Smooth muscle cell (in vitro differentiated cells): ENCODE measurements around the gene RAB11B. TPM values are rescaled to one million over a fixed set of nuclear protein-coding genes. Genes with fewer than 3 reads are reported as not detected.

Source experiments
- DNase-seq: peaks from one replicate; lab custom pipeline; 2025; ENCODE audit not compliant: unreplicated experiment; lab: John Stamatoyannopoulos, UW
- H2AFZ ChIP-seq: fragments of 200-600 bp; sonication (generic); 2 replicates; pipeline ENCODE4 v1.6.0; 2016; ENCODE audit warnings: antibody characterized with exemption, low read depth, mild to moderate bottlenecking
- H3F3A ChIP-seq: fragments of 200-600 bp; sonication (generic); 2 replicates; pipeline ENCODE4 v1.6.0; 2017; ENCODE audit warnings: antibody characterized with exemption, low read depth
- H3K27ac ChIP-seq: fragments of 200-600 bp; sonication (generic); 2 replicates; pipeline ENCODE4 v1.5.1; 2016; ENCODE audit warnings: low read depth, mild to moderate bottlenecking
- H3K27me3 ChIP-seq: fragments of 200-600 bp; sonication (generic); 2 replicates; pipeline ENCODE4 v1.6.1; 2016; ENCODE audit warnings: low read depth, mild to moderate bottlenecking
- H3K36me3 ChIP-seq: fragments of 200-600 bp; sonication (generic); 2 replicates; pipeline ENCODE4 v1.5.1; 2016; ENCODE audit warnings: low read depth
- H3K4me1 ChIP-seq: fragments of 200-600 bp; sonication (generic); 2 replicates; pipeline ENCODE4 v1.5.1; 2016; ENCODE audit warnings: low read depth
- H3K4me2 ChIP-seq: fragments of 200-600 bp; sonication (generic); 2 replicates; pipeline ENCODE4 v1.6.0; 2016; ENCODE audit warnings: mild to moderate bottlenecking
- H3K4me3 ChIP-seq: fragments of 200-600 bp; sonication (generic); 2 replicates; pipeline ENCODE4 v1.5.1; 2016; ENCODE audit warnings: mild to moderate bottlenecking
- H3K79me2 ChIP-seq: fragments of 200-600 bp; sonication (generic); 2 replicates; pipeline ENCODE4 v1.6.0; 2016; ENCODE audit warnings: low read depth, mild to moderate bottlenecking
- H3K9ac ChIP-seq: fragments of 200-600 bp; sonication (generic); 2 replicates; pipeline ENCODE4 v1.6.0; 2016; ENCODE audit warnings: low read depth
- H3K9me3 ChIP-seq: fragments of 200-600 bp; sonication (generic); replicated peaks from 2 replicates; pipeline ENCODE4 v1.5.1; 2016; ENCODE audit warnings: low read depth
- H4K20me1 ChIP-seq: fragments of 200-600 bp; sonication (generic); 2 replicates; pipeline ENCODE4 v1.6.0; 2016; ENCODE audit warnings: low read depth
- CTCF ChIP-seq: fragments of 200-600 bp; sonication (generic); IDR thresholded peaks from 2 replicates; pipeline ENCODE4 v1.5.1; 2017; ENCODE audit warnings: borderline replicate concordance, mild to moderate bottlenecking, antibody characterized with exemption; ENCODE audit not compliant: insufficient read depth, poor library complexity, severe bottlenecking
- WGBS: methylation state at CpG from one replicate; pipeline ENCODE4 v1.1.7; 2016; ENCODE audit warnings: low lambda C conversion rate; 5-methylcytosine and 5-hydroxymethylcytosine counted together
- polyA plus RNA-seq: library from polyadenylated mRNA; unstranded; fragments of >200 nt; fragmentation: Nextera tagmentation; extraction: Ambion mirVana; gene quantifications from 2 replicates; pipeline ENCODE4 v1.2.1, GENCODE V29; 2016
- total RNA-seq: library from RNA; depleted of rRNA; stranded (reverse); fragments of >200 nt; gene quantifications from 2 replicates; pipeline ENCODE4 v1.2.3, GENCODE V29; 2014

The RAB11B gene
- total and polyA plus RNA-seq, 2 experiments from 2014 or later = 28.9 to 148 TPM

- Histone ChIP-seq H3K36me3 (no peaks in the 10 kb centered on the region), H3K9me3 (no peaks in the 10 kb centered on the region), H3F3A (no peaks in the 10 kb centered on the region), H2AFZ (no peak overlapping the region), H4K20me1 (peaks cover 13% of the 10 kb centered on the region), H3K9ac (no peak overlapping the region), H3K27me3 (no peaks in the 10 kb centered on the region), H3K4me1 (peaks cover 4% of the 10 kb centered on the region), H3K27ac (no peak overlapping the region), H3K4me2 (no peak overlapping the region), H3K79me2 (peaks cover 11% of the 10 kb centered on the region), H3K4me3 (no peak overlapping the region)
- TF ChIP-seq CTCF = no peak
- 61% methylated on average over 4 of the region's 4 CpGs for WGBS
- DNase-seq = no peak
Observed at GRCh38 chr19:8386990-8387389, 3.2 kb upstream of the RAB11B start.

- WGBS = 92% methylated on average over 16 of the region's 16 CpGs
- no peak for TF ChIP-seq CTCF
Observed at GRCh38 chr19:8387688-8388611, 2.2 kb upstream of the RAB11B start.

GRCh38 chr19:8388612-8388958 lies 1.6 kb upstream of the RAB11B start:
- Histone ChIP-seq H4K20me1 (peaks cover 29% of the 10 kb centered on the region), H3K9me3 (no peaks in the 10 kb centered on the region)
- 50% methylated on average over 2 of the region's 2 CpGs for WGBS

More at GRCh38 chr19:8387688-8388611, 2.2 kb upstream of the RAB11B start:
- Histone ChIP-seq H4K20me1 (peaks cover 22% of the 10 kb centered on the region), H3K79me2 (peaks cover 21% of the 10 kb centered on the region), H3F3A (no peaks in the 10 kb centered on the region), H3K4me1 (peaks cover 4% of the 10 kb centered on the region), H3K27me3 (no peaks in the 10 kb centered on the region), H3K4me3 (no peak overlapping the region), H3K9me3 (no peaks in the 10 kb centered on the region), H3K27ac (no peak overlapping the region), H2AFZ (no peak overlapping the region), H3K9ac (no peak overlapping the region), H3K4me2 (no peak overlapping the region), H3K36me3 (no peaks in the 10 kb centered on the region)
- DNase-seq = no peak

More at GRCh38 chr19:8388612-8388958, 1.6 kb upstream of the RAB11B start:
- no peak overlapping the region for H2AFZ ChIP-seq
- H3K4me1 ChIP-seq = peaks cover 4% of the 10 kb centered on the region
- no peak overlapping the region for H3K9ac ChIP-seq
- H3K36me3 ChIP-seq = no peaks in the 10 kb centered on the region
- no peak overlapping the region for H3K27ac ChIP-seq
- H3K4me2 ChIP-seq = no peak overlapping the region
- H3K4me3 ChIP-seq = no peak overlapping the region
- no peak for DNase-seq
- no peaks in the 10 kb centered on the region for H3K27me3 ChIP-seq
- peaks cover 27% of the 10 kb centered on the region for H3K79me2 ChIP-seq
- no peak for TF ChIP-seq CTCF
- no peaks in the 10 kb centered on the region for H3F3A ChIP-seq
